Esophagus squamous epithelium (tissue), 5 donors: ENCODE data around the gene ARRB1. TPM values are rescaled to one million over a fixed set of nuclear protein-coding genes. Genes with fewer than 3 reads are reported as not detected.
A peak's percentile ranks its signal among the peaks of the same experiment; 100 is the strongest.
"Not testable (repeated sequence)": the region's sequence is repeated elsewhere in the genome, so short reads cannot be mapped to it uniquely, and the experiment has no call there.

ENCODE experiments used
- DNase-seq: peaks from one replicate; lab custom pipeline; 2025; lab: John Stamatoyannopoulos, UW
- H3K27ac ChIP-seq, 4 donors: fragments of 200-600 bp; sonication (generic); one replicate each; pipeline ENCODE4 v1.5.1; 2016 to 2019; ENCODE audit warnings: mild to moderate bottlenecking in 1 of 4
- H3K27me3 ChIP-seq, 4 donors: fragments of 200-600 bp; sonication (generic); 1 replicate in 3 of 4; 2 replicates in 1 of 4; pipeline versions ENCODE4 v1.5.1 to v1.6.0; 2017 to 2021; ENCODE audit warnings: antibody characterized with exemption in 1 of 4
- H3K36me3 ChIP-seq, 3 donors: fragments of 200-600 bp; sonication (generic); one replicate each; pipeline ENCODE4 v1.5.1; 2016 to 2019
- H3K4me1 ChIP-seq, 3 donors: fragments of 200-600 bp; sonication (generic); one replicate each; pipeline ENCODE4 v1.5.1; 2017 to 2019
- H3K4me3 ChIP-seq, 4 donors: fragments of 200-600 bp; sonication (generic); 1 replicate in 3 of 4; 2 replicates in 1 of 4; pipeline ENCODE4 v1.5.1; 2016 to 2019; ENCODE audit warnings: mild to moderate bottlenecking in 2 of 4, moderate library complexity in 1 of 4
- H3K9me3 ChIP-seq, 3 donors: fragments of 200-600 bp; sonication (generic); one replicate each; pipeline ENCODE4 v1.5.1; 2016 to 2019
- POLR2A ChIP-seq, 4 donors: fragments of 450-650 bp; IDR thresholded peaks; one replicate each; pipeline ENCODE4 v1.6.1; 2017; ENCODE audit warnings: antibody characterized with exemption in 4 of 4, mild to moderate bottlenecking in 4 of 4, moderate library complexity in 3 of 4
- WGBS, 2 donors: methylation state at CpG; one replicate each; pipeline ENCODE4 v1.1.5; 2018; 5-methylcytosine and 5-hydroxymethylcytosine counted together
- intact Hi-C: fragments of 100-400 bp; cut with DNase I; formaldehyde crosslinking; loops from one replicate; pipeline ENCODE4 v1.15.0; 2022
- total RNA-seq, 4 donors: library from RNA; depleted of rRNA; stranded (reverse); fragments of >200 nt; gene quantifications; one replicate each; pipeline ENCODE4 v1.1.0, GENCODE V29; 2016
- TF ChIP-seq, protein P1 (sequence below), 6 experiments: fragments of 450-650 bp in 4 of 6; fragments of 200-600 bp in 2 of 6; sonication (generic) in 2 of 6; IDR thresholded peaks; one replicate each; pipeline ENCODE4 v1.5.1; 2016 to 2019; ENCODE audit warnings: antibody characterized with exemption in 6 of 6, mild to moderate bottlenecking in 4 of 6, moderate library complexity in 4 of 6
- donor health status: DM: yes; HTN: yes; CAD: no.

Gene ARRB1
- total RNA-seq, 4 donors from 2014 or later: 9.6 to 24.8 (median 17.8) TPM

DNA sequence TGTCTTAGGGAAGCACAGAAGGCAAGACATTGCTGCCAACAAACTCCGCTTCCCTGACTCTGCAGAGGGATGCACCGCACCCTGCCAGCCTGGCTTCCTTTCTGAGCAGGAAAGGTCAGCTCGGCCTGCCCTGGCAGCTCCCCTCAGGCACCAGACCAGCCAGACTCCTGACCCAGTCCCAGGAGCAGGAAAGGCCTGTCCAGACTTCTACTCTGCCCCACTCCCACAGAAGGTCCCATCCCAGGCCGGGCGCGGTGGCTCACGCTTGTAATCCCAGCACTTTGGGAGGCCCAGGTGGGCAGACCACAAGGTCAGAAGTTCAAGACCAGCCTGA lies 17.7 kb downstream of the ARRB1 start:
- 60% methylated on average over 1 of the region's 7 CpGs; no CpG with 5 or more reads in 1 of the 2 donors for WGBS, 2 donors

DNA sequence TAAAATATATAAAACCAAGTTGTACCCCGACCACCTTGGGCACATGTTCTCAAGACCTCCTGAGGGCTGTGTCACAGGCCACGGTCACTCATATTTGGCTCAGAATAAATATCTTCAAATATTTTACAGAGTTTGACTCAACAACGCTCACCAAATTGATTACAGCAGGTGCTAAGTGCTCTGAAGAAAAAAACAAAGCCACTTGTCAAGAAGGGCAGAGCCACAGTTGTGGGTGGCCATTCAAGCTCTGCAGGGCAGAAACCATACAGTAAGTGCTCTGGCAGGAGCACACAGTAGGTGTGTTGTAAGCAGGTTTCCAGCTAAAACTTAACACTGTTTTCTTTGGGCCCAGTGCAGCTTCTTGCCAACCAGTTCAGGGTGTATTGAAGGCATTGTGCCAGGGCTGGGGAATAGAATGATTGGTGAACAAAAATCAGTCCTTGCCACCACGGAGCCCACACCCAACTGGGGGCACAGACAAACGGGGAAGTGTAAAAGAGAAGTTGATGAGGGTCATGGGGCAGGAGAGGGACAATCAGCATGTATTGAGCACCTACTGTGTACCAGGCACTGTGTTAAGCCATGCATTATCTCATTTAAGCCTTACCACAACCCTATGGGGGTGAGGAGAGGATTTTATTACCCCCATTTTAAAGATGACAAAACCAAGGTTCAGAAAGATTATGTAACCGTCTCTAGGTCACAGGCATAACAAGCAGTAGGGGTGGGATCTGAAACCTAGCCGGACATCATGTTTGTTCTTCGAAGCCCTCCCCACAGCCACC lies 18.2 kb downstream of the ARRB1 start:
- Histone ChIP-seq H3K4me1 (peaks cover 28 to 89% (median 69%) of the 10 kb centered on the region in 3 donors), H3K27ac (peak overlapping the region in 3 of 4 donors; percentile 78 to 93 (median 87)), H3K27me3 (no peaks in the 10 kb centered on the region), H3K36me3 (no peaks in the 10 kb centered on the region), H3K9me3 (no peaks in the 10 kb centered on the region), H3K4me3 (no peak overlapping the region)
- TF ChIP-seq, protein P1, sequence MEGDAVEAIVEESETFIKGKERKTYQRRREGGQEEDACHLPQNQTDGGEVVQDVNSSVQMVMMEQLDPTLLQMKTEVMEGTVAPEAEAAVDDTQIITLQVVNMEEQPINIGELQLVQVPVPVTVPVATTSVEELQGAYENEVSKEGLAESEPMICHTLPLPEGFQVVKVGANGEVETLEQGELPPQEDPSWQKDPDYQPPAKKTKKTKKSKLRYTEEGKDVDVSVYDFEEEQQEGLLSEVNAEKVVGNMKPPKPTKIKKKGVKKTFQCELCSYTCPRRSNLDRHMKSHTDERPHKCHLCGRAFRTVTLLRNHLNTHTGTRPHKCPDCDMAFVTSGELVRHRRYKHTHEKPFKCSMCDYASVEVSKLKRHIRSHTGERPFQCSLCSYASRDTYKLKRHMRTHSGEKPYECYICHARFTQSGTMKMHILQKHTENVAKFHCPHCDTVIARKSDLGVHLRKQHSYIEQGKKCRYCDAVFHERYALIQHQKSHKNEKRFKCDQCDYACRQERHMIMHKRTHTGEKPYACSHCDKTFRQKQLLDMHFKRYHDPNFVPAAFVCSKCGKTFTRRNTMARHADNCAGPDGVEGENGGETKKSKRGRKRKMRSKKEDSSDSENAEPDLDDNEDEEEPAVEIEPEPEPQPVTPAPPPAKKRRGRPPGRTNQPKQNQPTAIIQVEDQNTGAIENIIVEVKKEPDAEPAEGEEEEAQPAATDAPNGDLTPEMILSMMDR (IDR thresholded peaks at IDR 0.05): no peak
- no peak for TF ChIP-seq POLR2A (IDR thresholded peaks at IDR 0.05)
- 64 to 66% methylated on average over 7 to 8 of the region's 8 CpGs for WGBS, 2 donors
- intact Hi-C loops: no loop called here
- no peak for DNase-seq

More for the DNA sequence above, 17.7 kb downstream of the ARRB1 start:
- no peaks in the 10 kb centered on the region for H3K9me3 ChIP-seq
- H3K27me3 ChIP-seq: no peaks in the 10 kb centered on the region
- peak overlapping the region in 3 of 4 donors; percentile 78 to 93 (median 87) for H3K27ac ChIP-seq
- intact Hi-C loops: no loop called here
- DNase-seq: no peak
- TF ChIP-seq, protein P1 (IDR thresholded peaks at IDR 0.05): no peak
- TF ChIP-seq POLR2A (IDR thresholded peaks at IDR 0.05): no peak
- no peak overlapping the region for H3K4me3 ChIP-seq
- no peaks in the 10 kb centered on the region for H3K36me3 ChIP-seq
- H3K4me1 ChIP-seq: peaks cover 34 to 89% (median 69%) of the 10 kb centered on the region in 3 donors

DNA sequence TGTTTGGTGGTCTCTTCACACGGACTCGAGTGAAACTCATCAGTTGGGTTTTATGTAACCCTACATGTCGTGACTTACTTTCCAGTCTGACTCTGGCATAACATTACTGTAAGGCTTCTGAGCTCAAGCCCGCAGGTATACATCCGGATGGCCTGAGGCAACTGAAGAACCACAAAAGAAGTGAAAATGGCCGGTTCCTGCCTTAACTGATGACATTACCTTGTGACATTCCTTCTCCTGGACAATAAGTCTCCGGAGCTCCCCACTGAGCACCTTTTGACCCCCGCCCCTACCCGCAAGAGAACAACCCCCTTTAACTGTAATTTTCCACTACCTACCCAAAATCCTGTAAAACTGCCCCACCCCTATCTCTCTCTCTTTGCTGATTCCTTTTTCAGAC lies 19.7 kb downstream of the ARRB1 start:
- H3K4me3 ChIP-seq, H3K27me3 ChIP-seq, H3K36me3 ChIP-seq, DNase-seq, H3K9me3 ChIP-seq, intact Hi-C loops: not testable (repeated sequence)
- Histone ChIP-seq H3K4me1 (peaks cover 17 to 85% (median 56%) of the 10 kb centered on the region in 3 donors), H3K27ac (peak overlapping the region in 3 of 4 donors; percentile 14 to 70 (median 32))
- 84 to 94% methylated on average over 9 of the region's 9 CpGs for WGBS, 2 donors

DNA sequence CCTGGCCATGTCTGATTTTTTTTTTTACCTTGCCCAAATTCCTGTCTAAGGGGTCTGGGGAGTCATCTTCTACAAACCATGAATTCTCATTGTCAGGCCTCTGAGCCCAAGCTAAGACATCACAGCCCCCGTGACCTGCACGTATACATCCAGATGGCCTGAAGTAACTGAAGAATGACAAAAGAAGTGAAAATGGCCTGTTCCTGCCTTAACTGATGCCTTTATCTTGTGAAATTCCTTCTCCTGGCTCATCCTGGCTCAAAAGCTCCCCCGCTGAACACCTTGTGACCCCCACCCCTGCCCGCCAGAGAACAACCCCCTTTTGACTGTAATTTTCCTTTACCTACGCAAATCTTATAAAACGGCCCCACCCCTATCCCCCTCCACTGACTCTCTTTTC lies 20.2 kb downstream of the ARRB1 start:
- DNase-seq, intact Hi-C loops, H3K9me3 ChIP-seq, H3K36me3 ChIP-seq, H3K27me3 ChIP-seq, H3K4me3 ChIP-seq: not testable (repeated sequence)
- peaks cover 17 to 85% (median 56%) of the 10 kb centered on the region in 3 donors for H3K4me1 ChIP-seq
- WGBS, 2 donors: 91 to 93% methylated on average over 6 of the region's 6 CpGs
- peak overlapping the region in 3 of 4 donors; percentile 32 to 70 (median 55) for H3K27ac ChIP-seq

DNA sequence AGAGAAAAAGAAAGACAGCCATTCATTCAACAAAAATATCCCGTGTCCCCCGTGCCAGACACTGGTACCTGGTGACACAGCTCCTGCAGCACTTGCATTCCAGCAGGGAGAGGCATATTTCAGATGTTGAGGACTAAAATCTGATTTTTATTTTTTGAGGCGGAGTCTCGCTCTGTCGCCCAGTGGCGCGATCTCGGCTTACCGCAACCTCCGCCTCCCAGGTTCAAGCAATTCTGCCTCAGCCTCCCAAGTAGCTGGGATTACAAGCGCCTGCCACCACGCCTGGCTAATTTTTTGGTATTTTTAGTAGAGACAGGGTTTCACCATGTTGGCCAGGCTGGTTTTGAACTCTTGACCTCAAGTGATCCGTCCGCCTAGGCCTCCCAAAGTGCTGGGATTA lies 20.6 kb downstream of the ARRB1 start:
- 80 to 95% methylated on average over 13 to 14 of the region's 14 CpGs for WGBS, 2 donors
- intact Hi-C loops: not testable (repeated sequence)
- H3K27ac ChIP-seq: peak overlapping the region in 3 of 4 donors; percentile 32 to 70 (median 55)

DNA sequence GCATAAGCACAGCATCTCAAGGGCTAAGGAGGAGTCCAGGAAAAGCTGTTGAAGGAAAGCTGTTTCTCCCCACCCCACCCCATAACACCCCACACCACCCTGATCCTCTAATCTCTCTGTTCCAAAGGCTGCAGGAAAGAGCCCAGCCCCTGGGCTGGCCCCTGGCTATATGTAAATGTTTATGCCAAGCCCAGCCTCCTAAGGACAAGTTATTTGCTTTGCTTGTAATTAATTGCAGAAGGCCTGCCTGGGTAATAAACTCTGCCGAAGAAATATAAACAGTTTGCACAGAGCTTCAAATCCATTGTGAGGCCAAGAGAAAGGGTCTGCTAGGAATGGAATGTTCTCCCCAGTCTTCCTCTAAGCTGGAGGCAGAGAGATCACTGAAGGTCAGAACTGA lies 21.2 kb downstream of the ARRB1 start:
- H3K4me1 ChIP-seq: peaks cover 17 to 85% (median 64%) of the 10 kb centered on the region in 3 donors
- WGBS, 2 donors: 20 to 29% methylated on average over 1 of the region's 1 CpG

More for the DNA sequence above, 20.6 kb downstream of the ARRB1 start:
- not testable (repeated sequence) for H3K36me3 ChIP-seq, H3K9me3 ChIP-seq, H3K4me3 ChIP-seq, DNase-seq, H3K27me3 ChIP-seq
- H3K4me1 ChIP-seq: peaks cover 15 to 85% (median 58%) of the 10 kb centered on the region in 3 donors

More for the DNA sequence above, 21.2 kb downstream of the ARRB1 start:
- TF ChIP-seq, protein P1 (IDR thresholded peaks at IDR 0.05): no peak
- TF ChIP-seq POLR2A (IDR thresholded peaks at IDR 0.05): no peak
- no peak for DNase-seq
- Histone ChIP-seq H3K27ac (peak overlapping the region in 3 of 4 donors; percentile 32 to 70 (median 55)), H3K4me3 (no peak overlapping the region), H3K9me3 (no peaks in the 10 kb centered on the region), H3K36me3 (no peaks in the 10 kb centered on the region), H3K27me3 (no peaks in the 10 kb centered on the region)
- intact Hi-C loops: no loop called here
